GM19193 (cell line): ENCODE results near the gene PALMD.

Experiments
- POLR2A ChIP-seq: IDR thresholded peaks from 4 replicates; pipeline ENCODE4 v1.6.1; 2011; ENCODE audit not compliant: insufficient read depth, insufficient read length; ENCODE audit errors: extremely low read depth

PALMD gene

GRCh38 chr1:99621340-99621901 is 24.5 kb upstream of the PALMD start:
- no peak for TF ChIP-seq POLR2A

DNA sequence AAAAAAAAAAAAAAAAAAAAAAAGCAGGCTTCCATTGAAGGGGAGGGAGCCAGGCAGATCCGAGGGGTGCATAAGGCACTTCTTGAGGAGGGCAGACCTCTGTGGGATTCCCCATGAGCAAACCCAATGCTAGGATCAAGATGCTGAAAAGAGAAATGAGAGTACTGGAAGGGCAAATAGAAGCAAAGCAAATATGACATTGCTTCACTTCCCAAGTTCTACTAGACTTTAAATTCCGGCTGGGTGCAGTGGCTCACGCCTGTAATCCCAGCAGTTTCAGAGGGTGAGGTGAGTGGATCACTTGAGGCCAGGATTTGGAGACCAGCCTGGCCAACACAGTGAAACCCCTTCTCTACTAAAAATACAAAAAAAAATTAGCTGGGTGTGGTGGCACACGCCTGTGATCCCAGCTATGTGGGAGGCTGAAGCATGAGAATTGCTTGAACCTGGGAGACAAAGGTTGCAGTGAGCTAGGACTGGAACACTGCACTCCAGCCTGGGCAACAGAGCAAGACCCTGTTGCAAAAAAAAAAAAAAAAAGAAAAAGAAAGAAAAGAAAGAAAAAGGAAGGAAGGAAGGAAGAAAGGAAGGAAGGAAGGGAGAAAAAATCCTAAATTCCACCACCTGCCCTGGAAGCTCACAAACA is 23.1 kb upstream of the PALMD start:
- no peak for TF ChIP-seq POLR2A

DNA sequence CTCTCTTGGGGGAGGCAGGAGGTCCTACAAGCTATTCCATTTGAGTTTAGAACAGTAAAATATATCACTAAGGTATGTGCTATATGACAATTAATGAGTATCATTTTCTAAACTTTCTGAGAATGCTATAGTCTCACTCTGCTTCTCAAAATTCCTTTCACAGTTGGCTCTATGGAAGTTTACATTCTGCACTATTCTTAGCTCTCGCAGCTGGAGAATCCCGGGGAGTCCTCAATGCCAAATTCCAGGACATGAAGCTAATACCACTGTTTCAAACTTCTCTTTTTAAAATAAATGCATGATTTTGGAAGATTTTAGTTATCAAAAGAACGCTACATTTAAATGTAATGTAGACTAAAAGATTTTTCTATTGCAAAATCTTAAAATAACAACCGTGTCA is 22.4 kb upstream of the PALMD start:
- TF ChIP-seq POLR2A, result no peak

- no peak for TF ChIP-seq POLR2A
Measured at GRCh38 chr1:99627615-99628014, 18.3 kb upstream of the PALMD start.

- no peak for TF ChIP-seq POLR2A
Measured at GRCh38 chr1:99629164-99629563, 16.7 kb upstream of the PALMD start.

DNA sequence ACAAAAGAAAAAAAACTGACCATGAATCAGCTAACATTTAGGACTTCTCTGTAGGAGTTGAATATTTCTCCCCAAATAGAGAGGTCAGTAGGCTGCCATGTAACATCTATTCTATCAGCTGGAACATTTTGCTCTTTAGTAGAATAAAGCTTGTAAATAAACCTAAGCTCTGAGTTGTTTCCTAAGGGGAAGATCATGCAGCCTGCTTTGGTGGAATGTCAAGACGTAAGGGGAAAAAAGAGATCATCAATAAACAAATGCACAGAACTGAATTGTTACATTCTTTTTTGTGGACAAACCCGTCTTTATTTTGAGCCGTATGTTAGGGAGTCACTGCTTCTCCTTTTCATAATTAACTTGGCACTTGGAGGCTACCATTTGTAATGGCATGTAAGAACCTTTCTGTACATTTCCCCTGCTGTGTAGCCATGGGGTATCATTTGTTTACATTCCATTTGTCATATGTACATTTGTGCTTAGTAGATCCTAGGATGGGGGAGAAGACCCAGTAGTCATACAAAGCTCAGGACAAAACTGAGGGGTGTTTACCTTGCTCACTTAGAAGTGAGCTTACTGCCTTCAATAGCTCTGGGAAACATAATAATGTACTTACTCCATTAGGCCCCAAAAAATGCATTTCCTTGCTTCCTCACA is 10.8 kb upstream of the PALMD start:
- no peak for TF ChIP-seq POLR2A

GRCh38 chr1:99635664-99636063 is 10.2 kb upstream of the PALMD start:
- TF ChIP-seq POLR2A, result no peak

- TF ChIP-seq POLR2A, result no peak
Measured at GRCh38 chr1:99636647-99637175, 9.2 kb upstream of the PALMD start.

DNA sequence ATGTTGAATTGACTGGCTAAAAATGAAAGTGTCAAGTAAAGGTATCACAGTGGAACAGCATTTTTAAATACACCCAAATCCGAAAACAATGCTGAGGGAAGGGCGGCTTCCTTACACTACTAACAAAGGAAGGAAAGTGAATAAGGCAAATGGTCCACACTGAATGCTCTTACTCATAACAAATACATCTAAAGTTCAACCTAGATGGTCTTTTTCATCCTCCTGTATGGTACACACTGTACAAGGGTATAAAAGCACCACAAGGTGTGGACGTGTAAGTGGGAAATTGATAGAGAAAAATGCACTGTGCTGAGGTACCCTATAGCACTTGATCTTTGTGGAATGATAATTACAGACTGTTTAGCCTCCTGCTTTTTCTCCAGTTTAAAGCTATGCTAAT is 7.1 kb upstream of the PALMD start:
- TF ChIP-seq POLR2A, result no peak

DNA sequence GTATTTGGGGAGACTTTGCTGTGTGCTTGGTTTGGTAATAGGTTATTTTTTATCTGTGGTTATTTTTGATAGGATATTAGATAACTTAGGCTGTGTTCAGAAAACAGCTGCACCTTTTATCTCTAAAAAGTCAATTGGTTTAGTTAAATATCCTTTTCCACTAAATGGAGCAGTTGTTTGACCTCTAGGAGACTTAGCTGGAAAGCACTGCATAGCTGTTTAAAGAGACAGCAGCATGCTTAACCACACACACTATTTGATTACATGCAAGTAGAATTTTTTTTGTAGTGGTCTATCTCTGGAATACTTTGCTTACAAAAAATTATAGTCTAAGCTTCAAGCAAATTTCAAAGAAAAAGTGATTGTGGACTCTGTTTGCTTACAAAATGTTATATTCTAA is 6.5 kb upstream of the PALMD start:
- no peak for TF ChIP-seq POLR2A

DNA sequence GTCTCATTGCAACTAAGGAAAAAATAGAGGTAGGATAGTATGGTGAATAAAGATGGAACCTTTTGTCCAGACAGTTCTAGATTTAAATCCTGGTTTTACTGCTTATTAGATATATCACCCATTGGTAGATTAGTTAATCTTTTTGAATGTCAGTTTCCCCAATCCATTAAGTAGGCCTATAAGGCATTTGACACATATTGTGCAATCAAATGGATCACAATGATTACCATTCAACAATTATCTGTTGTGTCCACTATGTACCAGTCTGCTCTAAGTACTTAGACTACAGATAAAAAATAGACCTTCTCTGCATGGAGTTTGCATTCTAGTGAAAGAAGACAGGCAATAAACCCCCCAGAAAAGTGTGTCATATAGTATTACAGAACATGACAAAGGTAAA is 6.0 kb upstream of the PALMD start:
- TF ChIP-seq POLR2A, result no peak

- TF ChIP-seq POLR2A, result no peak
Measured at GRCh38 chr1:99640672-99641071, 5.2 kb upstream of the PALMD start.

- TF ChIP-seq POLR2A, result no peak
Measured at GRCh38 chr1:99641558-99641957, 4.4 kb upstream of the PALMD start.

DNA sequence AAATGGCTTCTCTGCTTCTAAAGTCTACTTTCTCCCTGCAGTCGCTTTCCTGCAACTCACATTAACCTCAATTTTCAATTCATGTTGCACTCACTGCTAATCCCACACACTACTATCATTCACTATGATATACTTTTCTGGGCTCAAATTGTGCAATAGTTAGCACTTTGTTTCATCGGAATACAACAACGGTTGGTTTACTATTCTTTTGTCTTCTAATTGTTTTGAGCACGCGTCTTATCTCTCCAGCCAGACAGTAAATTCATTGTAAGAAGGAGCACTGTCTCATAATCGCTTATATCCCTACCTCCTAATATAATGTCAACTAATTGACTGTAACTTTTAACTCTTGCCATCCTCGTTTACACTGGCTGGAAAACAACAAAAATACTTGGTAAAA is 3.9 kb upstream of the PALMD start:
- no peak for TF ChIP-seq POLR2A

DNA sequence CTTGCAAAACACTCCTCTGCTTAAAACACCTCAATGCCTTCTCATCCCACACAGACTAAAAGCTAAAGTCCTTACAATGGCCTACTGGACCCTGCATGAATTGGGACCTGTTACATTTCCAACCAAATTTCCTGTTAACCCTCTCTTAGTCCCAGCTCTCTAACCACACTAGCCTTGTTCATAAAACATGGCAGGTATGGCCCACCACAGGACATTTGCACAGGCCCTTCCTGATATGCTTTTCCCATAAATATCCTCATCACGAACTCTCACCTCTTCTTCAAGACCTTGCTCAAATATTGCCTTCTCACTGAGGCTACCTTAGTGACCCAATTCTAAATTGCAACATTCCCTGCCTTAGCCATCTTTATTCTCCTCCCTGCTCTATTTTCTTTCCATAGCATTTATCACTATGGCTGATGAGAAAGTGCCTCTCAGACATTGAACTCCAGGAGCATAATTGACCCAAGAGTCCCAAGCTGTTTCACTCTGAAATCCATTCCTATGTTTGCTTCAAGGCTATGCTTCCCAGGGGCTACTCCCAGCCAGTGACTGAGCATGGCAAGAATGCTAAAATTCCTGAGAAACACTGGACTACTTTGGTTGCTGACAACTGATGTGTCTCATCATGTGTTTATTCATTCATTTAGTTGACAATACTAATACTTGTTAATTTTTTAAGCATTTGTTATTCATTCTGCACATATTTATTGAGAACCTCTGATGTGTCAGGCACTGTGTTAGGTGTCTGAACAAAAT is 2.7 kb upstream of the PALMD start:
- no peak for TF ChIP-seq POLR2A
